ENCODE measurements around the gene ANKRD28. TPM values are rescaled to one million over a fixed set of nuclear protein-coding genes. Genes with fewer than 3 reads are reported as not detected.

Gene ANKRD28
- total and polyA plus RNA-seq, 2 of the 4 experiments (the other 2 are of a cell fraction) = 52.6 to 211 TPM

DNA sequence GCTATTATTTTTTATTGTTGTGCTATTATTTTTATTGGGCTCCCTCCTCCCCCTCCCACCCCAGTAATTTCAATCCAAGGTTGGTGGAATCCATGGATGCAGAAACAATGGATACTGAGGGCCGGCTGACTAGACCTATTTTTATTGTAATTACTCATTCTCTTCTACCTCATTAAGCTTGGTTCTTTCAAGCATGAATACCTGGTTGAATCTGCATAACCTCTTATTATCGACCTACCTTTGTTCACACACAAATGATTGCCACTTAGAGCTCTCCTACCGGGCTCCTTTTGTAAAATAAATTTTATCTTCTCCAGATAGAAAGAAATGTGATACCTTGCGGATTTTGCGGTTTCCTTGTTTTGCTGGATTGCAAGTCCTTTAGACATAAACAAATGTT is 164.6 kb downstream of the ANKRD28 start (continued):
- no peak for TF ChIP-seq SMC3 (IDR thresholded peaks at IDR 0.05; ENCODE audit: low read depth, low read length)

DNA sequence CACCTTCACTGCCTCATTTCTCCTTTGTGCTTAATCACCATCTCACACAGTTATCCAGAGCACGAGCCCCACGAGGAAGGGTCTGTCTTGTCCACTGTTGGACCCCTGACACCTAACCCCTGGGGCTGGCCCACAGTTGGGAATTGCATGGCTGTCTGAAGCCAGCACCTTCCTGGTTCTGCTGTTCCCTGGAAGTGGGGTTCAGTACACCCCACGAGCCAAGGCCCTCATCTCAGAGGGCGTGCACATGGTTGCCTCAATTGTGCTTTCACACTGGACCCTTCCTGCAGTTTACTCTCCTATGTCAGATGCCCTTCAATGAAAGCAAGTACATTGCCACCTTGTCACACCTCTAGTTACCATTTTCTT is 165.6 kb downstream of the ANKRD28 start:
- DNase-seq (no peak), ATAC-seq (ENCODE audit: low read depth) (no peak)
- Histone ChIP-seq H4K5ac (ENCODE audit: low read depth, low read length) (peak overlapping the region; percentile 31), H2AK9ac (replicated peaks; ENCODE audit: low read depth, low read length, poor library complexity) (peak overlapping the region; percentile 83), H3K27me3 (ENCODE audit: control insufficient read depth, insufficient read depth, low read length) (no peaks in the 10 kb centered on the region), H3K14ac (replicated peaks; ENCODE audit: low read depth, low read length) (peak overlapping the region; percentile 91), H3K4me2 (ENCODE audit: low read depth, low read length) (no peak overlapping the region), H3K9me3 (ENCODE audit: control insufficient read depth, insufficient read depth, low read length) (no peaks in the 10 kb centered on the region), H3K4me3 (ENCODE audit: insufficient read depth, low read depth, low read length) (no peak overlapping the region), H3K4ac (ENCODE audit: low read depth, low read length) (peak overlapping the region; percentile 94), H3K27ac (ENCODE audit: insufficient read depth, low read length) (peak overlapping the region; percentile 70), H4K8ac (ENCODE audit: low read depth in 2 of 2, low read length in 2 of 2) (peak overlapping the region; percentile 83 to 93), H2AFZ (replicated peaks; ENCODE audit: low read length, poor library complexity) (peak overlapping the region; percentile 70), H2BK15ac (ENCODE audit: low read depth, low read length) (peak overlapping the region; percentile 98), H3K36me3 (ENCODE audit: control insufficient read depth, insufficient read depth, low read length) (no peaks in the 10 kb centered on the region), H2BK120ac (ENCODE audit: low read depth, low read length) (peak overlapping the region; percentile 95), H3K23ac (ENCODE audit: low read depth, low read length) (peak overlapping the region; percentile 97), H3K4me1 (ENCODE audit: control insufficient read depth, insufficient read depth, low read length) (peaks cover 36% of the 10 kb centered on the region), H4K20me1 (ENCODE audit: insufficient read depth, low read length) (no peaks in the 10 kb centered on the region), H3K9me1 (ENCODE audit: insufficient read depth, low read length) (peaks cover 24% of the 10 kb centered on the region), H2BK5ac (ENCODE audit: low read depth, low read length, poor library complexity, severe bottlenecking) (peak overlapping the region; percentile 86), H2AK5ac (ENCODE audit: low read depth, low read length) (peak overlapping the region; percentile 91), H2BK20ac (ENCODE audit: low read depth, low read length) (peak overlapping the region; percentile 96), H3K18ac (ENCODE audit: low read depth, low read length) (peak overlapping the region; percentile 92), H3K79me1 (ENCODE audit: low read depth in 1 of 2, low read length in 2 of 2) (peaks cover 12 to 36% of the 10 kb centered on the region in 2 experiments; a peak in 3 of 4 replicates), H3K9ac (ENCODE audit: low read depth, low read length) (peak overlapping the region; percentile 3; the same call in 1 of the 2 replicates), H3K56ac (ENCODE audit: extremely low read depth, insufficient read depth, low read length) (peak overlapping the region; percentile 92; the same call in 1 of the 2 replicates), H4K91ac (ENCODE audit: insufficient read depth, low read depth, low read length) (peak overlapping the region; percentile 97)
- BruUV-seq (replicated peaks) = no TSS peak
- 87% methylated on average over 3 of the region's 4 CpGs; no CpG with 5 or more reads in 1 of the 2 experiments for WGBS, 2 experiments (ENCODE audit: extremely low coverage in 2 of 2, insufficient read length in 1 of 2)
- in situ Hi-C loops (cut with MboI; ENCODE audit: low sequenced_read_pairs) = loop anchor here (25.0 kb wide), 2 partner anchors 430 to 605 kb away; no protein-coding TSS in a partner anchor
- CTCF ChIA-PET = no interaction called here
- TF ChIP-seq, protein P1, sequence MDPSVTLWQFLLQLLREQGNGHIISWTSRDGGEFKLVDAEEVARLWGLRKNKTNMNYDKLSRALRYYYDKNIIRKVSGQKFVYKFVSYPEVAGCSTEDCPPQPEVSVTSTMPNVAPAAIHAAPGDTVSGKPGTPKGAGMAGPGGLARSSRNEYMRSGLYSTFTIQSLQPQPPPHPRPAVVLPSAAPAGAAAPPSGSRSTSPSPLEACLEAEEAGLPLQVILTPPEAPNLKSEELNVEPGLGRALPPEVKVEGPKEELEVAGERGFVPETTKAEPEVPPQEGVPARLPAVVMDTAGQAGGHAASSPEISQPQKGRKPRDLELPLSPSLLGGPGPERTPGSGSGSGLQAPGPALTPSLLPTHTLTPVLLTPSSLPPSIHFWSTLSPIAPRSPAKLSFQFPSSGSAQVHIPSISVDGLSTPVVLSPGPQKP (IDR thresholded peaks at IDR 0.05; ENCODE audit: borderline replicate concordance, low read depth, low read length) = no peak
- TF ChIP-seq MAFK (IDR thresholded peaks at IDR 0.05; ENCODE audit: low read depth, low read length) = no peak
- no peak for TF ChIP-seq SMC3 (IDR thresholded peaks at IDR 0.05; ENCODE audit: low read depth, low read length)
- TF ChIP-seq RFX5 (IDR thresholded peaks at IDR 0.05; ENCODE audit: low read depth, low read length) = no peak
- TF ChIP-seq RCOR1 (IDR thresholded peaks at IDR 0.05; ENCODE audit: insufficient replicate concordance, low read length) = no peak
- TF ChIP-seq MAZ (IDR thresholded peaks at IDR 0.05; ENCODE audit: borderline replicate concordance, low read depth, low read length) = no peak
- no peak for TF ChIP-seq POLR2A (IDR thresholded peaks at IDR 0.05; ENCODE audit: low read depth, low read length)
- TF ChIP-seq, protein P2, sequence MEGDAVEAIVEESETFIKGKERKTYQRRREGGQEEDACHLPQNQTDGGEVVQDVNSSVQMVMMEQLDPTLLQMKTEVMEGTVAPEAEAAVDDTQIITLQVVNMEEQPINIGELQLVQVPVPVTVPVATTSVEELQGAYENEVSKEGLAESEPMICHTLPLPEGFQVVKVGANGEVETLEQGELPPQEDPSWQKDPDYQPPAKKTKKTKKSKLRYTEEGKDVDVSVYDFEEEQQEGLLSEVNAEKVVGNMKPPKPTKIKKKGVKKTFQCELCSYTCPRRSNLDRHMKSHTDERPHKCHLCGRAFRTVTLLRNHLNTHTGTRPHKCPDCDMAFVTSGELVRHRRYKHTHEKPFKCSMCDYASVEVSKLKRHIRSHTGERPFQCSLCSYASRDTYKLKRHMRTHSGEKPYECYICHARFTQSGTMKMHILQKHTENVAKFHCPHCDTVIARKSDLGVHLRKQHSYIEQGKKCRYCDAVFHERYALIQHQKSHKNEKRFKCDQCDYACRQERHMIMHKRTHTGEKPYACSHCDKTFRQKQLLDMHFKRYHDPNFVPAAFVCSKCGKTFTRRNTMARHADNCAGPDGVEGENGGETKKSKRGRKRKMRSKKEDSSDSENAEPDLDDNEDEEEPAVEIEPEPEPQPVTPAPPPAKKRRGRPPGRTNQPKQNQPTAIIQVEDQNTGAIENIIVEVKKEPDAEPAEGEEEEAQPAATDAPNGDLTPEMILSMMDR (conservative IDR thresholded peaks at IDR 0.05; ENCODE audit: low read depth, low read length) = no peak
- TF ChIP-seq, protein P3, sequence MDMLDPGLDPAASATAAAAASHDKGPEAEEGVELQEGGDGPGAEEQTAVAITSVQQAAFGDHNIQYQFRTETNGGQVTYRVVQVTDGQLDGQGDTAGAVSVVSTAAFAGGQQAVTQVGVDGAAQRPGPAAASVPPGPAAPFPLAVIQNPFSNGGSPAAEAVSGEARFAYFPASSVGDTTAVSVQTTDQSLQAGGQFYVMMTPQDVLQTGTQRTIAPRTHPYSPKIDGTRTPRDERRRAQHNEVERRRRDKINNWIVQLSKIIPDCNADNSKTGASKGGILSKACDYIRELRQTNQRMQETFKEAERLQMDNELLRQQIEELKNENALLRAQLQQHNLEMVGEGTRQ (IDR thresholded peaks at IDR 0.05; ENCODE audit: low read depth, low read length) = no peak
- no peak for TF ChIP-seq CHD1 (IDR thresholded peaks at IDR 0.05; ENCODE audit: low read depth, low read length)
- intact Hi-C loops (cut with micrococcal nuclease) = loop anchor here (5.0 to 10.0 kb wide), 3 partner anchors 165 to 613 kb away; partner anchors contain the start of gene ANKRD28
- POLR2A ChIA-PET (ENCODE audit: unreplicated experiment) = no interaction called here
- dilution Hi-C loops (cut with HindIII; ENCODE audit: low sequenced_read_pairs, unreplicated experiment) = no loop called here

Data from IMR-90 (cell line).